HG03439 (cell line): ENCODE results near the gene CLEC3B.
"Not testable (repeated sequence)": the region's sequence is repeated elsewhere in the genome, so short reads cannot be mapped to it uniquely, and the experiment has no call there.

ENCODE experiments used
- ATAC-seq: cut with Tn5 transposase; IDR thresholded peaks from one replicate; pipeline ENCODE4 v1.9.1; 2021; ENCODE audit warnings: mild to moderate bottlenecking, moderate library complexity; ENCODE audit not compliant: unreplicated experiment

Gene CLEC3B

DNA sequence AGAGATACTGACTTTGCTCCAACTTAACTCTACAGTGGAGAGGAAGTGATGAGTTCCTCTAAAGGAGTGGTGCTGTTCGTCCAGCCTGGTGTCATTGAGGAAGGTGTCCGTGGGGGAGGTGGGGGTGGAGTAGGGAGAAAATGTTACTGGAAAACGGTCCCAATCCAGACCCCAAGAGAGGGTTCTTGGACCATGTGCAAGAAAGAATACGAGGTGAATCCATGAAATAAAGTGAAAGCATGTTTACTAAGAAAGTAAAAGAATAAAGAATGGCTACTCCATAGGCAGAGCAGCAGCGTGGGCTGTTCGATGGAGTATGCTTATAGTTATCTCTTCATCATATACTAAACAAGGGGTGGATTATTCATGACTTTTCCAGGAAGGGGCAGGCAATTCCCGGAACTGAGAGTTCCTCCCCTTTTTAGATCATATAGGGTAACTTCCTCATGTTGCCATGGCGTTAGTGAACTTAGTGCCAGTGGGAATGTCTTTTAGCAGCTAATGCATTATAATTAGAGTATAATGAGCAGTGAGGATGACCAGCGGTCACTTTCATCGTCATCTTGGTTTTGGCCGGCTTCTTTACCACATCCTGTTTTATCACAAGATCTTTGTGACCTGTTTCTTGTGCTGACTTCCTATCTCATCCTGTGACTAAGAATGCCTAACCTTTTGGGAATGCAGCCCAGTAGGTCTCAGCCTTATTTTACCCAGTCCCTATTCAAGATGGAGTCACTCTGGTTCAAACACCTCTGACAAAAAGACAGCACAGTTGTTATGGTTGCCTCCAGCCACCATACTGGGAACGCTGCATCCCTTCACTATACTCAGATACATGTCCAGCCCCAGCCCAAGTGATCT lies 38.6 kb downstream of the CLEC3B start:
- no peak for ATAC-seq

DNA sequence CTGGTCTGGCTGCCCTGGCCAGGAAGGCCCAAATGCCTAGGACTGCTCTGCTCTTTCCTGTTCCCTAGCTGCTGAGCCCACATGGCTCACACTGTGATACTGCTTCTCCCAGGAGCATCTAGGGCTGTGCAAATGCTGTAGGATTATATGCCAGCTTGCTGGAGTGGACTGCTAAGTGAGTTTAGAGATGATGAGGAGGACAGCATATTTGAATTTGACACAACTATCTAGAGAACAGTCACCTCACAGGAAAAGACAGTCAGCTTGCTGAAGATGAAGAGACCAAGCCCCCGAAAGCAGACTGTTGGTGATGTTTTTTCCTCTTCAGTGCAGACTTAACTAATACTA lies 39.2 kb downstream of the CLEC3B start:
- no peak for ATAC-seq

DNA sequence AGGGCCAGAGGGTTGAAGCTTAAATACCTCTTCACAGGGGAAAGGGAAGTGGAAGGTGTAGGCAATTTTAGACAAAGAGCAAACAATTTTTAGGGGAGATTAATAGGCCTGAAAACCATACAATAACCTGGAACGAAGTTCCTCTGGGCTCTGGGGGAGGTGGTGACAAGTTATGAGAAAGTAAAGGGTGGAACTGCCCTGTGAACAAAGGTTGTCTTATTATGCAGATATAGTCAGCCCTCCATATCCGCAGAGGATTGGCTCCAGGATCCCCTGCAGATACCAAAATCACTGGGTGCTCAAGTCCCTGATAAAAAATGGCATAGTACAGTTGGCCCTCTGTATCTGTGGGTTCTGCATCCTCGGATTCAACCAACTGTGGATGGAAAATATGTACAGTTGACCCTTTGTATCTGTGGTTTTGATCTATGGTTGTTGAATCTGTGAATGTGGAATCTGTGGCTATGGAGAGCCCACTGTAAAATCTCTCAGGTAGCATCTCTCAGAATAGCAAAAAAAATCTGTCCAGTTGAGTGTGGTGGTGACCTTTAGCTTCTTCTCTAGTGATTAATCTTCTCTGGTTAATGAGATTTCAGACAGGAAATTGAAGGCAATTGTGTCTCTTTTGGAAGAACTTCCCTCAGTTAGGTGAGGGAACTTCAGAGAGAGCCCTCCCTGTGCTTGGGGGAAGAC lies 40.2 kb downstream of the CLEC3B start:
- ATAC-seq = no peak

DNA sequence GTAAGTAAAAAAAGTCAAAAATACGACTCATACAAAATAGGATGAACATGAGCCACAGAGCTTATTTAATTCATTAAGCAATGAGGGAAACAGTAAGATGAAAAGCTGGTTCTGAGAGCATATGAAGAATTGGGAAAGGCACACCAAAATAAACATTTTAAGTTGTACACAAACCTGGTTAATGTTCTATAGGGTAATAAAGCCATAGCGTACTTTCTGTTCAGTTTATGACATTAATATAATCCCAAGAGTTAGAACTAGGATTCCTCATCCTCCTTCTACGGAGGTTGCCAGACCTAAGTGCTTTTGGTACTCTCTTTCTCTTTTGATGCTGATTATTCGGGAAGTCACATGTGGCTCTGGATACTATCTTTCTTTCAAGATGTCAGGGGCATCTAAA lies 41.4 kb downstream of the CLEC3B start:
- no peak for ATAC-seq

DNA sequence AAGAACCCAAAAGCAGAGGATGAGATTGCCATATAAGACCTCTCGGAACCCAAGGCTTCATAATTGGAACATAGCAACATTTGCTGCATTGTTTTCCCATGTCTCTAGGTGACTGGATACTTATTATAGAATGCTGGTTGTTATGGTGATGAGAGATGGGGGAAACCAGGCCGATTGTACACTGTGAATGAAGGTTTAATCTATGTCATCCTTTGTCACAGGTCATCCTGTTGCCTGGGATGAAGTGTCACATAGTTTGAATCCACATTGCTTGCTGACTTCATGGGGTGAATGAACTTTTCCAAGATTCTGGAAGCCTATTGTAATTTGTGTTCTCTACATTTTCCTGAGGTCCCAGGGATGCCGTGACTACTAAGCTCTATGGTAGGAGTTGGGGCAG lies 41.8 kb downstream of the CLEC3B start:
- ATAC-seq = no peak

DNA sequence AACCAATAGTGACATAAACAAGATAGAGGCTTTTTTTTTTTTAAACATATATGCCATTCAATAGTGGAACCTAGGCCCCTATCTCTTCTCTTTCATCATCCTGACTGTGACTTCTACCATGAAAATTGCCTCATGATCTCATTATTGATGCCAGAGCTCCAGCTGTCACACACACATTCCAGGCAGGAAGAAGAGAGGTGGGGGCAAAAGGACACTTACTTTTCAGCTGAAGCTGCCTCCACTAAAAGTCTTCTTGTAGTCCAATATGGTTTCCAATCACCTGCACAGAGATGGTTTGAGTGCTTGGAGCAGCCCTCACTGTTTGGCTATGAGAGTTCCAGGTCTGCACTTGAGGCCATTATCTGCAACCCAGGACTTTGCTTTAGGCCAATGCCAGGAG lies 45.0 kb downstream of the CLEC3B start:
- no peak for ATAC-seq

DNA sequence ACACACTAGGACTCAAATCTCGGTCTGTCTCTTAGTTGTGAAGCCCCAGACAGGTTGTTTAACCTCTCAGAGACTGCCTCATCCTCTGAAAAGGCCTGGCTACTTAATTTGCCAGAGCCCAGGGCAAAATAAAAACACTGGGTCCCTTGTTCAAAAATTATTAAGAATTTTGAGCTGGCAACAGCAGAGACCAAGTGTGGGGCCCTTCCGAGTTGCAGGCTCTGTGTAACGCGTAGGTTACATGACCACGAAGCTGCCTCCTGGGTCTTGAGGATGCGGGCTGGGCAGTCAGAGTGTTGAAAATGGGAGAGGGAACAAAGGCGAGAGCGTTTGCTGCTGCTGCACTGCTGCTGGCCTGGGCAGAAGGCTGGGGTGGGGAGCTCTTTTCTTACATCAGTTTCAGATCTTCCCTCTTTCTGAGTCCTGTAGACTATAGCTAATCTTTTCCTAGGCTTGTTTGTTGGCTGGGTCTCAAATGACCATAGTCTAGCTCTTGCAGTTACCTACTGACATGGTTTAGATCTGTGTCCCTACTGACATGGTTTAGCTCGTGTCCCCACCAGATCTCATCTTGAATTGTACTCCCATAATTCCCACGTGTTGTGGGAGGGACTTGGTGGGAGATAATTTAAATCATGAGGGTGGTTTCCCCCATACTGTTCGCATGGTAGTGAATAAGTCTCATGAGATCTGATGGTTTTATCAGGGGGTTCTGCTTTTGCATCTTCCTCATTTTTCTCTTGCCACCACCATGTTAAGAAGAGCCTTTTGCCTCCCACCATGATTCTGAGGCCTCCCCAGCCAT lies 49.9 kb downstream of the CLEC3B start:
- ATAC-seq = no peak

DNA sequence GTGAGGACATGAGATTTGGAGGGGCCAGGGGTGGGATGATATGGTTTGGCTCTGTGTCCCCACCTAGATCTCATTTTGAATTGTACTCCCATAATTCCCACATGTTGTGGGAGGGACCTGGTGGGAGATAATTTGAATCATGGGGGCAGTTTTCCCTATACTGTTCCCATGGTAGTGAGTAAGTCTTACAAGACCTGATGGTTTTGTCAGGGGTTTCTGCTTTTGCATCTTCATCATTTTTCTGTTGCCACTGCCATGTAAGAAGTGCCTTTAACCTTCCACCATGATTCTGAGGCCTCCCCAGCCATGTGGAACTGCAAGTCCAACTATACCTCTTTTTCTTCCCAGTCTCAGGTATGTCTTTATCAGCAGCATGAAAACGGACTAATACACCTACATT lies 52.2 kb downstream of the CLEC3B start:
- not testable (repeated sequence) for ATAC-seq

DNA sequence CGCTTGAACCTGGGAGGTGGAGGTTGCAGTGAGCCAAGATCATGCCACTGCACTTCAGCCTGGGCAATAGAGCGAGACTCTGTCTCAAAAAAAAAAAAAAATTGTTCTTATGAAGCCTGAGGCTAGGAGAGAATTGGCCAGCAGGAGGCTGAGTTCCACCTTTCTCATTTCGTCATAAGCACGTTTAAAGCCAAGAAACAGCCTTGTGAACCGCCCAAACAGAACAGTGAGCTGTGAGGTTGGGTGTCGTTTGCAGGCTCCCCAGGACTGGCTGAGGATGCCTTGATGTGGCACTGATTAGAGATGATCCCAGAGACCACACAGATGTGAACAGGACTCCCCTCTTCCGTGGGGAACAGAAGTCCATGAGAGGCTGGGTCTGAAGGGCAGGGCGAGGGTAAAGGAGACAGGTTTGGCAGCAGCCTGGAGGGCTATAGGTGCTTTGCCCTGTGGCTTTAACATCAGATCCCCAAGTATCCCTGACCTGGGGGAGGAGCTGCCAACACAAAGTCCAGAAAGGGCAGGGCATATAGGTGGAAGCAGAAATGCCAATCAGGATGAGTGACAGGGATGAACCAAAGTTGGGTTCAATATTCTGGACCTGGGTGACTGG lies 52.9 kb downstream of the CLEC3B start:
- ATAC-seq = no peak

DNA sequence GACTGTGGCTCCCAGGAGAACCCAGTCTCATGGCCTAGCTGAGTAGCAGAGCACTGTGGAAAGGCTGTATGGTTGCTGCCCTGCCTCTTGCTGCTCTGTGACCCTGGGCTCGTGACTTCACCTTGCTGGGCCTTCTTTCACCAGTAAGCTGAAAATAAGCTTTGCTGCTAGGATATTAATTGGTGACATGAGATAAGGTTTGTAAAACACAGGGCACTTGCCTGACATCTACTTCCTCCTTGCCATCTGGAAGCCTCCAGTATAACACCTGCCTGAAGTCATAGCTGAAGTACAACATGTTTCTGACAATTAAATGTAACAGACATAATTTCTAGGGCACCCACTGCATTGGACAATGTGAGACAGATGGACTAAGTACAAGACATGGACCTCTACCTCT lies 53.6 kb downstream of the CLEC3B start:
- no peak for ATAC-seq

DNA sequence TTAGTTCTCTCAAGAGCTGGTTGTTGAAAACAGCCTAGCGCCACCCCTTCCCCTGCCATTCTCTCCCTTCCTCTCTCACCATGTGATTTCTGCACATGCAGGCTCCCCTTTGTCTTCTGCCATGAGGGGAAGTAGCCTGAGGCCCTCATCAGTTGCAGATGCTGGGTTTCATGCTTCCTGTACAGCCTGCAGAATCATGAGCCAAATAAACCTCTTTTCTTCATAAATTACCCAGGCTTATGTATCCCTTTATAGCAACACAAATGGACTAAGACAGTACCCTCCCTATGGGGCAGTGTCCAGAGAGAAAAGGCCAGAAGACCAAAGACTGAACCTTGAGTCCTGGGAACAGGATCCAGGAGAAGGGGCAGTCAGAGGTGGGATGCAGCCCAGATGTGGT lies 54.7 kb downstream of the CLEC3B start:
- no peak for ATAC-seq

DNA sequence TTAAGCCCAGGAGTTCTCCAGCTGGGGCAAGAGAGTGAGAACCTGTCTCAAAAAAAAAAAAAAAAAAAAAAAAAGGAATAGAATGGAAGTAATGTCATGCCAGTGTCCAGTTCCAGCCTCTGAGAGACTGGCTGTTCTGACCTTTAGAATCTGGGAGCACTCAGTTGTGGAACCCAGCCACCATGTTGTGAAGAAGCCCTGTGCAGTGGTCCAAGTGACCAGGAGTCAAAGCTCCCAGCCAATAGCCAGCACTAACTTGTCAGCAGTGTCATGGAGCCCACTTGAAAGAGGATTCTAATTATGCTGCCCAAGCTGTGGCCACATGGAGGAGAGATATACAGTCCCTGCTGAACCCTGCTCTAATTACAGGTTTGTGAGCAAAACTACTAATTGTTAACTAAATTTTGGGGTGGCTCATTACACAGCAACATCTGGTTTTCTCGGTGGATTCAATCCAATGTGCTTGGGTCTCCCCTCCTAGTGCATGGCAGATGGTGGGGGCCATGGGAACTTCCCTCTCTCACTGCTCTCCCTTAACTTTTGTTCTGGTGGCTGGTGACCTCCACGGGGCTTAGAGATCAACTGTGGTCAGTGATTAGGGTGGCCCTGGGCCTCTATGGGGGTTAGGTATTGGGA lies 55.5 kb downstream of the CLEC3B start:
- ATAC-seq = no peak

DNA sequence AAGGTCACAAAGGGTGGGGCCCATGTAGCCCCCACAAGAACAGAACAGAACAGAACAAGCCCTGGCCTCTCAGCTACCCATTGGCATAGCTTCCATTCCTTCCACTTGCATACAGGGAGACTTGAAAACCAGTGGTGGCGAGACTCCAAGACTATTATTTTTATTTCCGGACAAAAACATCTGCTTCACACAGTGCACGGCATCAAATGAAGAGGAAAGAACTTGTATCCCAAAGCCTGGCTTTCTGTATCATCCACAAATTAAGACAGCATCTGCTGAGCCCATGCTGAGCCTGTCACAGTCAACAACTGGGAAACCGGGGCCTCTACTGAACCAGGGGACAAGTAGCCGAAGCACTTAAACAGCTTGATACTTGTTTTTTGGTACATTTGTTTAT lies 56.0 kb downstream of the CLEC3B start:
- no peak for ATAC-seq

DNA sequence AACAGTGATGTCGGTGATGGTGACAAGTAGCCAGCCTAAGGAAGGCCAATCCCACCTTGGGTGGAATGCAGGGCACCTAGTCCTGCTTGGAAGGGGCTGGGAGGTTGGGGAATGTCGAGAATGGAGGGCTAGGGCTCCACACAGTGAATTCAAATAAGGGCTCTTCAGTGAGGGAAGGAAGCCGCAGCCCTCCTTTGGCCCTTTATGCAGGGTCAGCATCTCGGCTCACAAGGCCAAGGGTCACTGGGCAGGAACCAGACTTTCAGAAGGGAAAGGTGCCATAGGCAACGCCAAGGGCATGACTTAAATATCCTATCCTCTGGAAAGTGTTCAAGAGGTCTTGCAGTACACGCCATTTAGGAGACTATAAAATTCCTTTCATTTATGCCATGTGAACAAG lies 56.9 kb downstream of the CLEC3B start:
- no peak for ATAC-seq

DNA sequence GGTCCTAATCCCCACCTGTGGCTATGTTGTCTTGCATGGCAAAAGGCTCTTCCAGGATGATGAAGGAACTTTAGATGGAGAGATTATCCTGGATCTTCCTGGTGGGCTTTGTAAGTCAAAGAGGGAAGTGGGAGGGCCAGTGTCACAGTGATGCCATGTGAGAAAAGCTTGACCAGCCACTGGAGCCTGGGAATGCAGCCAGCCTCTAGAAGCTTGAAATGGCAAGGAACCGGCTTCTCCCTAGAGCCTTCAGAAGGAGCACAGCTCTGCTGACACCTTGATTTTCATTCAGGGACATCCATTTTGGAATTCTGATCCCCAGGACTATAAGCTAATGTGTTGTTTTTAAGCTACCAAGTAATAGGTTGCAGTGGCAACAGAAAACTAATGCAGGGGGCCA lies 58.3 kb downstream of the CLEC3B start:
- no peak for ATAC-seq

DNA sequence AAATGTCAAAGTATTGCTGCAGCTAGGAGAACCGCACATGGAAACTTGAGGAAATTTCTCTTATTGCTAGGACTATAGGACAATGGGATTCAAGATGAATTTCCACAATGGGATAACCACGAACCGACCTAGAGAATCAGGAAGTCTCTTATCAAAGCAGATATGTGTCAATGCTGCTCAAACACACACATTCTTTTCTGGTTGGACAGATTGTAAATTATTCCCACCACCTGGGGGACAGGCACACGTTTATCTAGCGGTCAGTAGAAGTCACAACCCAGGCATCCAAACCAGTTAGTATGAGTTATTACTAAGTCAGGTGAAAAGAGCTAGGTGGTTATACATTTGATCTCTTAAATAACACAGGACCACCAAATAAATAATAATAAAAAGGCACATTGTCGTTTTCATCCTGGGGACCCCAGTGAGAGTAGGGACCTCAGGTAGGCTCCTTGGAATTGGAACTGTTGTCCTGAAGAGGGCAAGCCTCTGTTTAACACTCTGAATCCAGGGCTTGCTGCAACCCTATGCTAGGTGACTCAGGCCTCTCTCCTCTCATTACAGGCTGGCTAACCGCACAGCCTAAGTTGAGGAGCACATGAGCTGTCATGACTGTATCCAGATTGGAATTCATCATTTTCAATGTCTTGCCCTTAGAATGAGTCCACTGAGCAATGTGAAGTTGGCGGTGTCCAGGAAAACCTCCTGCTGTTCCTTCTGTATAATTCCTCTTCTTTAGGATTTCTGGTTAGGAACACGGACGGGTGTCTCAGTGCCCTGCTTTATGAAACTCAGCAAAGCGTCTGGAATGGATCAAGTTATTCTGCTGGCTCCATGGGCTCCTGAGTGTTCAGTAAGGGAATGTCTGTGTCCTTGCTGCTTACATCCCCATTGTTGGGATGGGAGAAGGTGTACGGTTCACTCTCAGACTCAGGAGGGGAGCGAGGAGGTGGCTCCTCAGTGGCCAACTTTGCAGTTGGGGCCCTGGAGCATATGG lies 59.0 kb downstream of the CLEC3B start:
- ATAC-seq = no peak
